HG02852 (cell line): ENCODE results near the gene CCDC24.

Source experiments
- ATAC-seq: cut with Tn5 transposase; IDR thresholded peaks from one replicate; pipeline ENCODE4 v1.9.1; 2021; ENCODE audit warnings: mild to moderate bottlenecking, moderate library complexity; ENCODE audit not compliant: unreplicated experiment

The CCDC24 gene

DNA sequence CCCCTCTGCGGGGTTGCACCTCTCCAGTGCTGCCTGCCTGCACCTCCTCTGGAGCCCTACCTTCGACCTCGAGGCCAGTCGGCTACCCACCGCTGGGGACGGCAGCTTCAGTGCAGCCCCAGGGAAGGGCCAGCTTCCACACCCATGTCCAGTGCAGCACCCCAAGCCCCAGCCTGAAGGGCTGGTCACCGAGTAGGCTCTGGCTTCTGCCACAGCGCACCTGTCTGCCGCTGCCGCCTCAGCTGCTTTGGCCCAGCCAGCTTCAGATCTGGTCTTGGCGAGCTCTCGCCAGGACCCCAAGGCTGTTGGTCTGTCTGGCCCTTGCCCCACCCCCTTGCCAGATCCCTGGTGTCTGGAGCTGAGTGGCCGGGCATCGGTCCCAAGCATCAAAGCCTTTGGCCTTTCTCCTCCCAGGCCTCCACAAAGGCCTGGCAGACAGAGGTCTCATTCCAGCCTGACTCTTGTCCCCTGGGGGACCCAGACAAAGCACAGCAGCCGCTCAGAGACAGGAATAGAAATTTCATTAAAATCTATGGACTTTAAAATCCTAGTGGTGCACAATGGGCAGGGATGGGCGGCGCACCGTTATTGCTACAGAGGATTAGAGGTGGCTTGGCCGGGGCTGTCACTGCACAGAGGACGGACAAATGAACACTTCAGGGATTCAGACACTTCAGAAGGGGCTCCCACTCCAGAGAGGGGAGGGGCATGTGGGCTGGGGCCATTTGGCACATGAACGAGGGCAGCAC, 4.8 kb downstream of the CCDC24 start:
- no peak for ATAC-seq

DNA sequence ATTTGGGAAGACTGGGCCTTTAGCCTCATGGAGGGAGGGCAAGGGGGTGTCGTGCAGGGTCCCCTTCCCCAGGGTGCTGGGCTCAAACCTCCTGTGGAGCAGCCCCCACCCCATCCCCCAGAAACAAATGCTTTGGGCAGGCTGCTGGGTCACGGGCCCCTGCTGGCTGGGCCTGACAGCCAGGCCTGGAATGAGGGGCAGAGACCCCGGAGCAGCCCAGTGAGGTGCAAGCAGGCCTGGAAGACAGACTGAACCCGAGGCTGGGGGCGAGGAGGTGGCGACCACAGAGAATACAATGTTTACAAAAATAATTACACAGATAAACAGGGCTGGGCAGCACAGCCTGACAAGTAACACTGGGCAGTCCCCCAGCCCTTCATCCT, 5.3 kb downstream of the CCDC24 start:
- no peak for ATAC-seq

DNA sequence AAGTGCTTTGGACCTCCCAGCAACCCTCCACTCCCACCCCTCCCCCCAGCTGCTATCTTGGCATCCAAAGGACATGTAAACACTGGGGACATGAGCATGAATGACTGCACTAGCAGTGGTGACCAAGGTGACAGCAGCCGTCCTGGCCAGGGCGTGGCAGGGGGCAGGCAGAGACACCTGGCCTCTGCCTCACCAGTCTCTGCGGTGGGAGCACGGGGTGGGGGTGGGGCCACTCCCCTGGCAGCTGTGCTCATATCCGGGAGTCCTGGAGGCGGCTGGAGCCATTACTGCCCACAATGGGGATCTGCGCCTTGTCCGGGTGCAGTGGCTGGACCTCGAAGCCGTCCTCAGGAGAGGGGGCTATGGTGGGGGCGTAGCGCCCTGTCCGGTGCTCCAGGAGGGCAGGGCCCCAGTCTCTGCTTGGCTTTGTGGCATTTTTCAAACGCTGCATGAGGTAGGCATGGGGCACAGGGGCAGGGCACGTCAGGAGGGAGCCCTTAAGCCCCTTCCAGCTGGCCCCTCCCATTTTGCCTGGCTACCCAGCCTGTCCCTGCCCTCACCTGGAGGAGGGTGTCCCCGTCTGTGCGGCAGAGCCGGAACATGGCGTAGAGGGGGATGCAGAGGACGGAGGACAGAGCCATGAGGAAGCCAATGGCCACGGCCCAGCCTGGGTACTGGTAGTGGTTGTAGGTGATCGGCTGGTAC, 6.0 kb downstream of the CCDC24 start:
- no peak for ATAC-seq

DNA sequence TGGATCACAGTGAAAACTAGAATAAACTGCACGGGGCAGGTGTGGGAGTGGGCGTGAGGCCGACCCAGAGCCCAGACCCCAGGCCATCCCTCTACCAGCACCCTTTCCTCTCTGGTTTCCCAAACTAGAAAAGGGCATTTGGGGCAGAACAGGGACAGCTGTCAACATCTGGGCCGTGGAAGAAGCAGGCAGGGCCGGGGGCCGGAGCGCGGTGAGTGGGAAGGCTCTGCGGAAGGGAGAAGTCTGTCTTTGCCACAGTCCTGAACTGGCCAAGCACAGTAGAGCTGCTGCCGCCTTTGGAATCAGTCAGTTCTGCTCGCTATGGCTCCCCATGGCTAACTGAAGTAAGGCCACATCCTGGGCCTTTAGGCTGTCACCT, 6.6 kb downstream of the CCDC24 start:
- no peak for ATAC-seq

DNA sequence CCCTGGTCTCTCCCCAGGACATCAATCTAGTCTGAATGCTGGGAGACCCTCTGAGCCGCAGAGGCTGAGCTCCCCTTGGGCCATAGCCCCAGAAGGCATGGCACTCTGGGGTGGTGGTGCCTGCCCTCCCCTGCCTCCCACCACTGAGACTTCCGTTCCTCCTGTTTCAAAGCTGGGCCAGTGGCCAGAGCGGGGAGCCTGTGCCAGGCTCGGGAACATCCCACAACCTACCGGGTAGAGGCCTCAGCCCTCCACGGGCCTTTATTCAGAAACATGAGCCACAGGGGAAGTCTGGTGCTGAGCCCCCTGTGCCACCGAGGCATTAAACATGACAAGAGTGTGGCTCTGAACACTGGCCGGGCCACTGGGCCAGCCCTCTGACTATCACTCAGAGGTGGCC, 8.1 kb downstream of the CCDC24 start:
- no peak for ATAC-seq

DNA sequence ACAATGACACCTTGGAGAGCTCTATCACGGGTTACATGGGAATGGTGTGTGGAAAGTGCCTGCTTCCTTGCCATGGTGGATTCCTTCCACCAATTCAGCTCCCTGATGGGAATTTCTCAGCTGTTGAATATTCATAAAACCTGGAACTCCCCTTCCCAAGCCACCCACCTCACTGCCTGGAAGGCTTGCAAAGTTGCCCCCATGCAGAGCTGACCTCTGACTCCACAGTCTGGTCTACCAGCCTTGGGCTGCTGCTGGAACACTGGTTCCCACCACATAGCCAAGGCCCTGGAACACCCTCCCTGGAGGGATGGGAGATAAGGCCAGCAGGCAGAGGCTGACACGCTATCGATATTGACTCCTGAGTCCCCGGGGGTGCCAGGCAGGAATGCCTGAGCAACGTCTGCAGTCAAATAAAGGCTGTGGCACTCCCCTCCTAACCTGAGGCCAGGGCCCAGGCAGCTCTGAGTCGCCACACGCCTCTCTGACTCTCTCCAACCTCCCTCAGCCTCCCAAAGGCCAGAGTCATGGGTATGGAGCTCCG, 8.8 kb downstream of the CCDC24 start:
- no peak for ATAC-seq

DNA sequence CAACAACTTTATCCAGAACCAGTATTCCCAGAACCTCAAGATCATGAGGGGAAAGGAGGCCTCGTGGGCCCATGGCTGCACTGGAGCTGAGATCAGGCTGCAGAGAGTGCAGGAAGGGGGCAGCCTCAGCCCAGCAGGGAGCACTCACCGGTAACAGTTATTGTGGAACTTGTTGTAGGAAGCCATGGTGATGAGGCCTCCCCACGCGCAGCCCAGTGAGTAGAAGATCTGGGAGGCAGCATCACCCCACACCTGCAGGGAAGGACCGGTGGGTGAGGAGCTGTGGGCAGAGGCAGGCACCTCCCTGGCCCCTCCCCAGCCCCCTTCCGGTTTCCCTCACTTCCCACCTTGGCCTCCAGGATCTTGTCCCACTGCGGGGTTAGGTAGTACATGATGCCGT, 10.8 kb downstream of the CCDC24 start:
- no peak for ATAC-seq

DNA sequence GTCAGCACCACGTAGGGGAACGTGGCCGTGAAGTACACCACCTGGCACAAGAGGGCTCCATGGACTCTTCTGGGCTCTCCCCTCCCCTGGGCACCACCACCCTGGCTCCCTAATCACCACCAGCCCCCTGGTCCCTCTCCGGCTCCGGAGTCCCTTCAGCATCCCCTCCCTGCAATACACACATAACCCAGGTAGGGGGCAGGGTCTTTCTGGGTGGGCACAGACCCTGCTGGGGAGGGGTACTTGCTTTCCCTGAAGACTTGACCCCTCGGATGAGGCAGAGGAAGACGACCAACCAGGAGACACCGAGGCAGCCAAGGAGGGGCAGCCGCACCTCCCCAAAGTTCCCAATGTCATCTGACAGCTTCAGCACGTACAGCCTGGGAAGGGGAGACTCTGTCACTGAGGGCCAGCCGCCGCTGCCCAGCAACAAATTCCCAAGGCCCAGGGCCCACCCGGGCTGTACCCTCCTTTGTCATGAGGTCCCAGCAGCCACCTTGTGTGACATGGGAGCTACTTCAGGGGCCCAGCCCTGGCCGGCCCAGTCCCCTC, 11.3 kb downstream of the CCDC24 start:
- ATAC-seq: no peak

DNA sequence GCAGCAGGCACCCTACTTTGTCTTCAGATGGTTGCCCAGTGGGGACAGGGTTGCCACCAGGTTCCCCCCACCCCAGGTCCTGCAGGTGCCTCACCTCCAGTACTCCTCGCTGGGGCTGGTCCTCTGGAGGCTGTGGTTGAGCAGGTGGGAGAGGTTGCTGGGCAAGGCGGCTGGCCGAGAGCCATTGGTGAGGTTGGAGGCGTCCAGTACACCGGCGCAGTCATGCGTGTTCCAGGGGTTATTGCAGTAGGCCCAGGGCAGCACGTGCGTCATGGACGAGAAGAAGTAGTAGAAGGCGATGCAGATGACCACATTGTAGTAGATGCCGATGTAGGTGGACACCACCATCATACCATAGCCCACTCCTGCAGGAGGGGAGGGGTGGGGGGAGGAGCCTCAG, 16.9 kb downstream of the CCDC24 start:
- no peak for ATAC-seq

DNA sequence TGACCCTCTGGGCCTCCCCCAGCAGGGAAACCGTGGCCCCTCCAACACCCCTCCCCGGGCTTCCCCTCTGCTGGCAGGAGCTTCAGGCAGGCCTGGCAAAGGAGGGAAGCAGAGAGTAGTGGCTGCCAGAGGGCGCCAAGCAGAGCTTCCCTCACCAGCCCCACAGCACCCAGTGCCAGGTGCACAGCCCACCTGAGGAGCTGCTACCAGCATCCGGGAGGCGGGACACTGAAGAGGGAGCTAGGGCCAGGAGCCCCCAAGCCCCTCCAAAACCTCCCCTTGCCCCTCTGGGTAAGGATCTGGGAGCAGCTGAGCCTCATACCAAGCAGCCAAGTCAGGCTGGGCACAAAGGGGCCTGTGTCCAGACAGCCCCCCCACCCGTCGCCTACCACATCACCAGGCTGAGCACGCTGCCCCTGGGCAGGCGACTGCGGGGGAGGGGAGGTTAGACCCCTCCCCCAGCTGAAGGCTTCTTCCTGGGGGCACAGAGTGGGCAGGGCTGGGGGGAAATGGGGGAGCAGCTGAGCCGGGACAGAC, 19.6 kb downstream of the CCDC24 start:
- ATAC-seq: no peak

DNA sequence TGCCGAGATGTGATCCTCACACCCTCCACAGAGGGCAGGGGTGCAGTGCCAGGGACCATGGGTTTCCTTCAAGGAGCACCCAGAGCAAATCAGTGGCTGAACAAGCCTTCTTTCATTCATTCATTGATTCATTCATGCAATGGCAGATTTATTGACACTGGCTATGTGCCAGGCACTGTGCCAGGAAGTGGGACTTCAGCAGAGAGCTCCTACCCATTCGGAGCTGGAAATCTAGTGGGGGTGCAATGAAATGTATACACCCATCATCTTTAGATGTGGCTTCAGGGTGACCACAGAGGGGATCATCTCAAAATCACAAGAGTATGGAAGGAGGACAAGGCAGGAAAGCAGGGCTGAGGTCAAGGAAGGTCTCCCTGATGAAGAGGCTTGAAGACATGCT, 21.0 kb downstream of the CCDC24 start:
- no peak for ATAC-seq

DNA sequence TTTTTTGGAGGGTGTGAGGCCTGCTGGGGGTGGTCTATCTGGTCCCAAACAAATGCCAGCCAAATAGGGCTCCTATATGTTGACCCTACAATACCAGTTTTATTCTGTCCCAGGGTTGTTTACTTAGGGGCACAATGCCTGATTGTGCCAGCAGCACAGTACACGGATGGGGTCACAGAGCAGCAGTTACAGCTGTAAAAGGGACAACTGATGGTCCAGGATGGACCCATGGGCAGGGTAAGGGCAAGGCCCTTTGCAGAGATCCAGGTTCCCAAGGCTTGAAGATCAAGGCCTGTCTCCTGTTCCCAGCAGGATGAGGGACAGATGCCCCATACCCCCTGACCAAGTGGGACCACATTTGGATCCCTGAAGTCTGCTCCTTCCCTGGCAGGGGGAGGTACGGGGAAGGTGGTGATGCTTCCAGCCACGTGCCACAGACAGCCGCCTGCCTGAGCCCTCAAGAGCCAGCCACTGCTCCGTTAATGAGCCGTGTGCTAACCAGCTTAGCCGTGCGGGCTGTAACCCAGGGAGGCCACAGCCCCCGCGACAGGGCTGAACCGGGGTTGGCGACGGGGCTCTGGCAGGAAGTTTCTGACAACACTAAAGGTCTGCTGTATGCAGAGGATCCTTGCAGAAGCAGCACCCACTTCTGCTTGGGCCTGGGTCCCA, 21.7 kb downstream of the CCDC24 start:
- ATAC-seq: no peak

DNA sequence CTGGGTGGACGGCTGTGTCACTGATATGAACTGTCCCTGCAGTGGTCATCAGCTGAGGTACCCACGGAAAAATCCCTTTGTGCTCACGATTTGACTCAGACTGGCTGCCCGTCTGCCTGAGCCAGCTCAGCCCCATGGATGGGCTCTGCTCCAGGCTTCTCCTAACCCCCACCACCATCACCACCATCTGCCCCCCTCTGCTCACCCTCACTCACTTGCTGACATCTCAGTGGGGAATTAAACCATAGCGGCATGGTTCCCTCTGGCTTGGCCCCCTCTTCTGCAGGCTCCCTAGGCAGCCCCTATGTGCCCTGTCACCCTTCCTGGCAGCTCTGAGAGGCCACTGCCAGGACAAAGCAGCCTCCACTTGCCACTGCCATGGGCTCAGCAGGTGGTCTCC, 22.6 kb downstream of the CCDC24 start:
- ATAC-seq: no peak

DNA sequence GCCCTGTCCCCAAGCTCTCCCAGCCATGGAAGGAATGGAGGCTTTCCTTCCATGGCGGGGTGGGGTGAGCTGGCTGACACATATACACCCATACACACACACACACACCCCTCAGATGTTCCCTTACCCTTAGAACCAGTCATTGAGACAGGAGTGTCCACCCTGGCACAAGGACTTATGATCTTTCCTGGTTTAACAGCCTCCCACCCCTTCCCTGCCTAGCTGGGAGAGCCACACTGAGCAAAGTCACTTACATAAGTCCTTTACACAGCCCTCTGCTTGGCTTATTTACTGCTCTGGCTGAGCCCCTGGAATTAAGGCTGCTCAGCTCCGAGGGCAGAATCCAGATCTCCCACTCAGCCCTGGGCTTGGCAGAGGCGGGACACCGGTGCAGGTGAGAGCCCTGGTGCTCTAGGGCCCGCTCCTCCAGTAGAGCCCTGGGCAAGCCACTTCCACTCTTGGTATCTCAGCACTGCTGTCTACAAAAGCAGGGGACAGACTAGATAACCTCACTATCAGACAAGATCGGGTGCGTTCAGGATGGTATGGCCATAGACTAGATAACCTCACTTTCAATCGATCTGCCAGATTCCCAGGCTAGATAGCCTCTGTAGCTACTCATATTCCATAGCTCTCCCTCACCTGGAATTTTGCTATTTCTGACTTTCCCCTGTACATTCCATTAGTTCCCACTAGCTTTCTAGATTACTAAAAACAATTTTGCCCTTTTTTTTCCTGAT, 23.1 kb downstream of the CCDC24 start:
- no peak for ATAC-seq

DNA sequence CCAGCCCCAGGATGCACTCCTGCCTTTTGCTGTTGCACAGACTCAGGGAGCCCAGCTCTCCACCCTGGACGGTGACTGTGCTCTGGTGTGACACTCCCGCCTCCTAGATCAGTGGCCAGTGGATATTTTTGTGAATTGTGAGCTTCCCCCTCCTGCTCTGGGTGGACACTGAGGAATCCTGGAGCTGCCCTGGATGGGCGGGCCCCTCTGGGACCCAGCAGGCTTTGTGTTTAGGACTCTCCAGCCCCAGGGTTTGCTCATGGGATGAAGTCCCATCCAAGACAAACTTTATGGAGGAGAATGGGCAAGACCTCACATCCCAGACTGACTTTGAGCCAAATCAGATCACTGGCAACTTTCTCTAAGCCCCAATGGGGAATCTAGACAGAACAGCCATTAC, 23.8 kb downstream of the CCDC24 start:
- no peak for ATAC-seq

DNA sequence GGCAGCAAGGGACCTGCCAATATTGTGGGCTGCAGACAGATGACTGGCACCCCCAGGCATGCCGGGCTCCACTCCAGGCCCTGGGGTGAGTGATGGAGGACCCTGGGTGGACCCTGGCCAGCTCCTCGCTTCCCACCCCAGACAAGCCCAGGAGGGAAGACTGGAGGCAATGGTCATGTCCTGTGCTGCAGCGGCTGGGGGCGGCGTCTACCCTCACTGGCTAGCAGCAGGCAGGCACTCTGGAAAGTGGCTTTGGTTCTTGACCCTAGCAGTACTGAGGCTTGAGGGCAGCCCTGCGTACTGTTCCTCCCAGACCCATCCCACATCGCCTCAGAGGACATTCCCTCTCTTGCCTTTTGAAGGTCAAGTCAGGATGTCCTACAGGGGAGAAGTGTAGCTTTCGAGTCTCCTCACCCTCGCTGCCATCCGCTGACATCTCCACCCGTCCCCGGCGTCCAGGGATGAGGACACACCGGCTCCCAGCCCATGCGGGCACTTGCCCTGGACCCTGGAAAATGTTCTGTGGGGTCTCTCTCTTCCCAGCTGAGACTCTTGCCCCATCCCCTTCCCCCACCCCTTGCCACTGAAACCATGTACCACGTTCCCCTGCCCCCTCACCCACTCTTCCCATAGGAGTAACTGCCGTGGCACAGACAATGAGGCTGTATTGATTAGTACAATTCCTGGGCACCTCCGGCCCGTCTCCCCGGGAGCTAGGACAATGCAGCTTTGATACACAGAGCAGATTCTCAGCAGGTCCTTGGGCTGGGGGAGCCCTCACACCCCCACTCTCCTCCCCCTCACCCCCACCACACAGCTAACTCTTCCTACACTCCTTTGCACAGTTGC, 24.9 kb downstream of the CCDC24 start:
- ATAC-seq: no peak

DNA sequence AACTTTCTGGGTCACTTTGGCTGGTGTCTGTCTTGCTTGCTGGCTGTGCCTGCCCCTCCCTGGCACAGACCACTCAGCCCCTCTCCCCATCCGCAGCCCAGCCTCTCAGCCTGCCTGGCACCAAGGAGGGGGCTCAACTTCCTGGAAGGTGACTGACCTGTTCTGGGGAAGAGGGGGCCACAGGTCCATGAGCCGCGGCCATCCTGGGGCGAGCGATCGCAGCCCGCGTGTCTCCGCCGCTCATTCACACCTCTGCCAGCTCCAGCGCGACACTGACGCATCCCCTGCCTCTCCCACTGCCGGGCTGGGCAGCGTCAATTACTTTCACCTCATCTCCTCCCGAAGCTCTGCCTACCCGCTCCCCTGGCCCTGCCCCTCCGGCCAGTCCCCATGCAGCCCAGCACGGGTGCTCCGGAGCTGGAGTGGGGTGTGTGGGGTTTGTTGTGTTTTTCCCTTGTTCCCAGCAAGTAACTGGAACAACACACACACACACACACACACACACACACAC, 25.5 kb downstream of the CCDC24 start:
- no peak for ATAC-seq

DNA sequence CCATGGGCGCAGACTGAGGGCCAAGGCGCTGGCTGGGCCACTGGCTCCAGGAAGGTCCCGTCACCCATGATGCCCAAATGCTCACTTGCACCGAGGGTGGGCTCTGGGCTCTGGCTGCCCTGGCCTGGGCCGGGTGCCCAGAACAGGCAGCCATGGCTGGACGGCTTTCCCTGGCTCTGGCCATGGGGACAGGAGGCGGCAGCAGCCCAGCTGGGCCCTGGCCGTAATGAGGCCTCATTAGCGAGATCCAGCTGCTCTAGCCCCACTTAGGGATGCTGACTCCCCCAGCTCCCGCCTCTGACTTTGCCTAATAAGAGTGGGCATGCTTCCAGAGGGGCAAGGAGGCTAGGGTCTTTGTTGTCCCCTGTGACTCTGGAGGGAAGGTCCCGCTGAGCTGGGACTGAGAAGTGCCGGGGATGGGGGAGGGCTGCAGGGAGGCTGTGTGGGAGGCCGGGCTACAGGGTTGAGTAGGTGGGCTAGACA, 28.1 kb downstream of the CCDC24 start:
- no peak for ATAC-seq

DNA sequence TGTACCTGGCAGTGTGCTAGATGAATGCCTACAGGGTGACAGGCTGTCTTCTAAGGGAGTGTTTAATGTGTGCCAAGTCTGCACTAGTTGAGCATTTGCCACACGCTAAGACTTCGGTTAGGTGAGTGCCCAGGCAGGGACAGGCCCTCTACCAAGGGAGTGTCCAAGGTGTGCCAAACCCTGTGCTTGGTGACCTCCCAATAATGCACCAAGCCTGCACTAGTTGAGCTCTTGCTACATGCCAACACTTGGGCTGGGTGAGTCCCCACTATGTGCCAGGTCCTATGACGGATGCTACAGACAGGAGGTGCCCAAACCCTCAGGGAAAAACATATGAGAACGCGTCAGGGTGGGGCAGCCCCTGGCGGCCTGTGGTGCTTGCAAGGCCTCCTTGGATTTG, 29.1 kb downstream of the CCDC24 start:
- ATAC-seq: no peak
